T-helper 1 cell treated with Interleukin-12 subunit alpha and Interleukin-12 subunit beta and Interleukin-4 antibody, amounts not matched to agents 30 μg/mL and 1 μg/mL, for 36 hours (primary cell): ENCODE data around the gene FA2H.
"Not testable (repeated sequence)": the region's sequence is repeated elsewhere in the genome, so short reads cannot be mapped to it uniquely, and the experiment has no call there.

ENCODE experiments used
- H3K27ac Mint-ChIP-seq: one replicate; pipeline ENCODE4 v1.8.0; 2021; ENCODE audit warnings: mild to moderate bottlenecking, mixed read lengths
- H3K27me3 Mint-ChIP-seq: one replicate; pipeline ENCODE4 v1.8.0; 2021; ENCODE audit warnings: low read depth, mixed read lengths
- H3K36me3 Mint-ChIP-seq: one replicate; pipeline ENCODE4 v1.8.0; 2021; ENCODE audit warnings: low read depth, mixed read lengths
- H3K4me1 Mint-ChIP-seq: one replicate; pipeline ENCODE4 v1.8.0; 2021; ENCODE audit warnings: low read depth, mixed read lengths
- H3K4me3 Mint-ChIP-seq: one replicate; pipeline ENCODE4 v1.8.0; 2021; ENCODE audit warnings: mild to moderate bottlenecking, moderate library complexity, mixed read lengths
- H3K9me3 Mint-ChIP-seq: one replicate; pipeline ENCODE4 v1.8.0; 2021; ENCODE audit warnings: mixed read lengths

The FA2H gene

GRCh38 chr16:74774223-74775139 lies at the start of gene FA2H:
Gene FA2H, minus strand, starts transcription at chr16:74774820. Its CDS starts 65 bp downstream, at chr16:74774755.
- Mint-ChIP-seq H3K27me3 (peaks cover 47% of the 10 kb centered on the region), H3K4me1 (peaks cover 9% of the 10 kb centered on the region), H3K36me3 (no peaks in the 10 kb centered on the region), H3K4me3 (peak within 1 kb of the TSS; percentile 69), H3K27ac (no peak within 1 kb of the TSS), H3K9me3 (no peaks in the 10 kb centered on the region)

DNA sequence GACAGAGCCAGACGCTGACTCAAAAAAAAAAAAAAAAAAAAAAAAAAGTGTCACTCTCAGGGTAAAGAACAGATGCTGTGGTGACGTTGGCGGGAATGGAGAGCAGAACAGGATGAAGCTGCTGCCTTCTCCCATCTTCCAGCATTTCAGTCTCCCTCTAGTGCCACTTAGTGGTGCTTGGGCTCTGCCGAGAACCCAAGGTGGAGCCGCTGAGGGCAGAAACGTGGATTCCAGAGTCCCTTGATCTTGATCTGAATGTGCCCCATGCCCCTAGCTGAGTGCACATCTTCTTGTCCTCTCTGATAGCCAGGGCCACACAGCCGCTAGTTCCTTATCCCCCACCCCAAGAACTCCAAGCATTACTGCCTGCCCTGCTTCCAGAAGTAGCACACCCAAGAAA lies 43.2 kb upstream of the FA2H start:
- Mint-ChIP-seq H3K36me3 (no peaks in the 10 kb centered on the region), H3K4me1 (no peaks in the 10 kb centered on the region), H3K9me3 (no peaks in the 10 kb centered on the region), H3K4me3 (no peak overlapping the region), H3K27me3 (peaks cover 40% of the 10 kb centered on the region), H3K27ac (no peak overlapping the region)

DNA sequence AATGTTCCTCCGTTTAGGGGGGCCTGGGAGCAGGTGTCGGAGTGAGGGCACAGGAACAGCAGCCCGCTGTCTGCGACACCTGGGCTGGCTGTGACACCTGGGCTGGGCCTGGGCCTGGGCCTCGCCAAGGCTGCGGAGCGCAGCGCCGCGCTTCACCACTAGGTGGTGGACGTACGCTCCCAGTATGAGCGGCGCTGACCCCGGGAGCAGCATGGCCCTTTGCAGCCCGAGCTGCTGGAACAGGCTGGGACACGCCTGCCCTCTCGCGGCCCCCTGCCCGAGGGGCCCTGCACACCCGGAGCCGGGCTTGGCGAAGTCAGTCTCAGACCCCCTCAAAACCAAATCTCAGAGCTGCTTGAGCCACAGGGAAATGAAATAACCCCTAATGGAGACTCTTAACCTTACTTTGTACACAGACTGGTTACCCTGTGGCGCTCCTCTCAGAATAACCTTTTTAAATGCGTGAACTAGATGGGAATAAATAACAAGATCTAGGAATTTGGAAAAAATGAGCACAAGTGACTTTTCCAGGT lies 38.6 kb upstream of the FA2H start:
- Mint-ChIP-seq H3K27ac (no peak overlapping the region), H3K4me3 (no peak overlapping the region), H3K27me3 (peaks cover 20% of the 10 kb centered on the region), H3K36me3 (no peaks in the 10 kb centered on the region), H3K4me1 (no peaks in the 10 kb centered on the region), H3K9me3 (no peaks in the 10 kb centered on the region)

- peaks cover 17% of the 10 kb centered on the region for H3K27me3 Mint-ChIP-seq
- H3K36me3 Mint-ChIP-seq = no peaks in the 10 kb centered on the region
- no peak overlapping the region for H3K27ac Mint-ChIP-seq
- H3K4me3 Mint-ChIP-seq = no peak overlapping the region
- H3K4me1 Mint-ChIP-seq = no peaks in the 10 kb centered on the region
- peaks cover 1% of the 10 kb centered on the region for H3K9me3 Mint-ChIP-seq
These were observed 37.3 kb upstream of the FA2H start for GRCh38 chr16:74811911-74812310.

DNA sequence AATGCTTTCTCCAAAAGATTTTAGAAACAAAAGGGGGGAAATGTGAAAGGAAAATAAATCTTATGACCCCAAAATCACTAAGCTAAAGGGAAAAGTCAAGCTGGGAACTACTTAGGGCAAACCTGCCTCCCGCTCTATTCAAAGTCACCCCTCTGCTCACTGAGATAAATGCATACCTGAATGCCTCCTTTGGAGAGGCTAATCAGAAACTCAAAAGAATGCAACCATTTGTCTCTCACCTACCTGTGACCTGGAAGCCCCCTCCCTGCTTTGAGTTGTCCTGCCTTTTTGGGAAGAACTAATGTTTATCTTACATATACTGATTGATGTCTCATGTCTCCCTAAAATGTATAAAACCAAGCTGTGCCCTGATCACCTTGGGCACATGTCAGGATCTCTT lies 36.6 kb upstream of the FA2H start:
- H3K9me3 Mint-ChIP-seq, H3K36me3 Mint-ChIP-seq, H3K4me3 Mint-ChIP-seq, H3K4me1 Mint-ChIP-seq, H3K27ac Mint-ChIP-seq: not testable (repeated sequence)
- H3K27me3 Mint-ChIP-seq = peaks cover 17% of the 10 kb centered on the region

- H3K9me3 Mint-ChIP-seq = peaks cover 8% of the 10 kb centered on the region
- H3K36me3 Mint-ChIP-seq = no peaks in the 10 kb centered on the region
- no peak overlapping the region for H3K27ac Mint-ChIP-seq
- no peaks in the 10 kb centered on the region for H3K4me1 Mint-ChIP-seq
- H3K27me3 Mint-ChIP-seq = peaks cover 24% of the 10 kb centered on the region
- H3K4me3 Mint-ChIP-seq = no peak overlapping the region
These were observed 32.5 kb upstream of the FA2H start for GRCh38 chr16:74807052-74807646.

GRCh38 chr16:74800216-74800871 lies 25.7 kb upstream of the FA2H start:
- Mint-ChIP-seq H3K9me3 (peaks cover 8% of the 10 kb centered on the region), H3K36me3 (no peaks in the 10 kb centered on the region), H3K27me3 (peaks cover 35% of the 10 kb centered on the region), H3K27ac (no peak overlapping the region), H3K4me1 (no peaks in the 10 kb centered on the region), H3K4me3 (no peak overlapping the region)

DNA sequence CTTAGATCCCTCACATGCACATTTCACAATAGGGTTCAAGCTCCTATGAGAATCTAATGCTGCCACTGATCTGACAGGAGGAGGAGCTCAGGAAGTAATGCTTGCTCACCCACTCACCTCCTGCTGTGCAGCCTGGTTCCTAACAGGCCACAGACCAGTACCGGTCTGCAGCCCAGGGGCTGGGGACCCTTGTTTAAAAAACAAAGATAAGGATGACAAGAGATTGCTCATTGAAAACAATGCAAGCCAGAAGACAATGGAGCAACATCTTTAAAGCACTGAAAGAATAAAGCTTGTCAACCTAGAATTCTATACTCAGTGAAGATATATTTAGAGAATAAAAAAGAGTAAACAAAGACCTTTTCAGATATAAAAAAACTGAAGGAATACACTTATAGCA lies 22.8 kb upstream of the FA2H start:
- Mint-ChIP-seq H3K36me3 (no peaks in the 10 kb centered on the region), H3K27ac (no peak overlapping the region), H3K9me3 (peaks cover 8% of the 10 kb centered on the region), H3K4me1 (no peaks in the 10 kb centered on the region), H3K27me3 (peaks cover 35% of the 10 kb centered on the region), H3K4me3 (no peak overlapping the region)

DNA sequence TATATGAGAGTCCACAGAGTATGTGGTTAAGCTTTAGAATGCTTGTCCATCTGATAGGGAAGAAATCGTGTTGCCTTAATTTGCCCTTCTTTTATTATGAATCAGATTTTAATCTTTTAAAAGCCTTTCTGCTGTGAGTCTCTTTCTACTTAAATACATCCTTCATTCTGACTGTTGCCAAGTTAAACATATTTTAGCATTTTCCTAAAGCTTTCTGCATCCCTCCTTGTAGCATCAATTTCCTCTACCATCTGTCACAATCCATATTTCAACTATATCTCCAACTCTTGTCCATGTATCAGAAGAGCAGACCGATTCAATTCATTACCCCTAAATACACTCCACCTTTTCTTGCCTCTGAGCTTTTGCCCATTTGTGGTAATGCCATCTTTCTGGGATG lies 20.5 kb upstream of the FA2H start:
- no peaks in the 10 kb centered on the region for H3K9me3 Mint-ChIP-seq

GRCh38 chr16:74794668-74795067 lies 20.0 kb upstream of the FA2H start:
- no peak overlapping the region for H3K27ac Mint-ChIP-seq
- H3K27me3 Mint-ChIP-seq = peaks cover 20% of the 10 kb centered on the region
- no peaks in the 10 kb centered on the region for H3K9me3 Mint-ChIP-seq
- H3K4me1 Mint-ChIP-seq = no peaks in the 10 kb centered on the region
- H3K4me3 Mint-ChIP-seq = no peak overlapping the region
- H3K36me3 Mint-ChIP-seq = no peaks in the 10 kb centered on the region

More for the DNA sequence above, 20.5 kb upstream of the FA2H start:
- Mint-ChIP-seq H3K27me3 (peaks cover 20% of the 10 kb centered on the region), H3K4me1 (no peaks in the 10 kb centered on the region), H3K36me3 (no peaks in the 10 kb centered on the region), H3K4me3 (no peak overlapping the region), H3K27ac (no peak overlapping the region)

DNA sequence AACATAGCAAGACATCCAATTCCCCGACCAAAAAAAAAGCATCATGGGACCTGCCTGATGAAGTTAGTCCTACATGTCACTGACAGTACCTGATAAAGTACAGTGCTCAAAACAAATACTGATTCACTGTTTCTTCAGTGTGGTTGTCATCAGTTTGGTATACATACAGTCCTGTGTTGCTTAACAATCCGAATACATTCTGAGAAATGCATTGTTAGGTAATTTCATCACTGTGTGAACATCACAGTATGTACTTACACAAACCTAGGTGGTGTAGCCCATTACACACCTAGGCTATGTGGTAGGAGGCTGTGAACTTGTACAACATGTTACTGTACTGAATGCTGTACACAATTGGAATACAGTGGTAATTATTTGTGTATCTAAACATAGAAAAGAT lies 19.0 kb upstream of the FA2H start:
- no peak overlapping the region for H3K27ac Mint-ChIP-seq
- no peaks in the 10 kb centered on the region for H3K9me3 Mint-ChIP-seq
- H3K36me3 Mint-ChIP-seq = no peaks in the 10 kb centered on the region
- H3K4me1 Mint-ChIP-seq = no peaks in the 10 kb centered on the region
- H3K4me3 Mint-ChIP-seq = no peak overlapping the region
- peaks cover 20% of the 10 kb centered on the region for H3K27me3 Mint-ChIP-seq

GRCh38 chr16:74792225-74792624 lies 17.6 kb upstream of the FA2H start:
- no peaks in the 10 kb centered on the region for H3K36me3 Mint-ChIP-seq
- H3K27me3 Mint-ChIP-seq = peaks cover 20% of the 10 kb centered on the region
- H3K9me3 Mint-ChIP-seq = no peaks in the 10 kb centered on the region
- H3K4me3 Mint-ChIP-seq = no peak overlapping the region
- H3K4me1 Mint-ChIP-seq = no peaks in the 10 kb centered on the region
- H3K27ac Mint-ChIP-seq = no peak overlapping the region

DNA sequence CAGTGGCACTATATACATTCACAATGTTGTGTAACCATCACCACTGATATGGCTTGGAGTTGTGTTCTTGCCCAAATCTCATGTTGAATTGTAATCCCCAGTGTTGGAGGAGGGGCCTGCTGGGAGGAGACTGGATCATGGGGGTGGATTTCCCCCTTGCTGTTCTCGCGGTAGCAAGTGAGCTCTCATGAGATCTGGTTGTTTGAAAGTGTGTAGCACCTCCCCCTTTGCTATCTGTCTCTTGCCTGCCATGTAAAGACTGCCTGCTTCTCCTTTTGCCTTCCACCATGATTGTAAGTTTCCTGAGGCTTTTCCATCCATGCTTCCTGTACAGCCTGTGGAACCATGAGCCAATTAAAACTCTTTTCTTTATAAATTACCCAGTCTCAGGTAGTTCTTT lies 17.1 kb upstream of the FA2H start:
- H3K27me3 Mint-ChIP-seq = peaks cover 18% of the 10 kb centered on the region
- H3K4me3 Mint-ChIP-seq, H3K36me3 Mint-ChIP-seq, H3K9me3 Mint-ChIP-seq, H3K4me1 Mint-ChIP-seq, H3K27ac Mint-ChIP-seq: not testable (repeated sequence)

GRCh38 chr16:74788108-74788507 lies 13.5 kb upstream of the FA2H start:
- H3K27ac Mint-ChIP-seq = no peak overlapping the region
- H3K9me3 Mint-ChIP-seq = no peaks in the 10 kb centered on the region
- no peak overlapping the region for H3K4me3 Mint-ChIP-seq
- no peaks in the 10 kb centered on the region for H3K36me3 Mint-ChIP-seq
- peaks cover 4% of the 10 kb centered on the region for H3K27me3 Mint-ChIP-seq
- no peaks in the 10 kb centered on the region for H3K4me1 Mint-ChIP-seq

GRCh38 chr16:74785031-74785430 lies 10.4 kb upstream of the FA2H start:
- Mint-ChIP-seq H3K36me3 (no peaks in the 10 kb centered on the region), H3K27ac (no peak overlapping the region), H3K9me3 (no peaks in the 10 kb centered on the region), H3K4me1 (no peaks in the 10 kb centered on the region), H3K4me3 (no peak overlapping the region), H3K27me3 (peaks cover 4% of the 10 kb centered on the region)
